WERI-Rb-1 (cell line): ENCODE measurements around the gene CNKSR1.
A peak's percentile ranks its signal among the peaks of the same experiment; 100 is the strongest.

ENCODE experiments used
- DNase-seq: peaks from one replicate; pipeline ENCODE4 v3.0.0-alpha.2; 2020
- H3K27ac ChIP-seq: fragments of 250-450 bp; sonication (Bioruptor Pico); 2 replicates; pipeline ENCODE4 v1.5.1; 2020; ENCODE audit warnings: mild to moderate bottlenecking, moderate library complexity
- H3K27me3 ChIP-seq: fragments of 250-450 bp; sonication (Bioruptor Pico); 2 replicates; pipeline ENCODE4 v1.5.1; 2021; ENCODE audit warnings: mild to moderate bottlenecking, low read depth, moderate library complexity; ENCODE audit not compliant: insufficient read depth, severe bottlenecking
- H3K36me3 ChIP-seq: fragments of 250-450 bp; sonication (Bioruptor Pico); 2 replicates; pipeline ENCODE4 v1.5.1; 2020; ENCODE audit warnings: mild to moderate bottlenecking, moderate library complexity
- H3K4me3 ChIP-seq: 2 replicates; pipeline ENCODE4 v1.5.1; 2011; ENCODE audit warnings: low read depth, mild to moderate bottlenecking, control low read depth, low read length
- H3K9me3 ChIP-seq: fragments of 250-450 bp; sonication (Bioruptor Pico); 2 replicates; pipeline ENCODE4 v1.5.1; 2021; ENCODE audit warnings: mild to moderate bottlenecking, moderate library complexity; ENCODE audit not compliant: severe bottlenecking
- CTCF ChIP-seq: IDR thresholded peaks from 2 replicates; pipeline ENCODE4 v1.5.1; 2011; ENCODE audit warnings: low read depth, mild to moderate bottlenecking, control low read depth, inconsistent platforms, low read length

Gene CNKSR1

GRCh38 chr1:26134466-26134865 lies 42.8 kb upstream of the CNKSR1 start:
- TF ChIP-seq CTCF: no peak
- no peak for DNase-seq
- peaks cover 3% of the 10 kb centered on the region for H3K9me3 ChIP-seq
- no peaks in the 10 kb centered on the region for H3K36me3 ChIP-seq
- H3K4me3 ChIP-seq: no peak overlapping the region
- no peak overlapping the region for H3K27ac ChIP-seq
- no peaks in the 10 kb centered on the region for H3K27me3 ChIP-seq

- no peak for TF ChIP-seq CTCF
- Histone ChIP-seq H3K36me3 (no peaks in the 10 kb centered on the region), H3K27me3 (no peaks in the 10 kb centered on the region), H3K9me3 (peaks cover 3% of the 10 kb centered on the region), H3K4me3 (no peak overlapping the region), H3K27ac (no peak overlapping the region)
- DNase-seq: no peak
Measured at GRCh38 chr1:26138974-26139558, 38.2 kb upstream of the CNKSR1 start.

- H3K27me3 ChIP-seq: no peaks in the 10 kb centered on the region
- DNase-seq: no peak
- no peak for TF ChIP-seq CTCF
Measured at GRCh38 chr1:26142159-26142558, 35.1 kb upstream of the CNKSR1 start.

GRCh38 chr1:26145041-26145959 lies 32.0 kb upstream of the CNKSR1 start:
- H3K27me3 ChIP-seq: no peaks in the 10 kb centered on the region
- H3K36me3 ChIP-seq: no peaks in the 10 kb centered on the region
- peak; percentile 84 for DNase-seq
- H3K9me3 ChIP-seq: no peaks in the 10 kb centered on the region
- no peak overlapping the region for H3K27ac ChIP-seq
- H3K4me3 ChIP-seq: no peak overlapping the region
- peak; percentile 82 for TF ChIP-seq CTCF

More at GRCh38 chr1:26142159-26142558, 35.1 kb upstream of the CNKSR1 start:
- Histone ChIP-seq H3K9me3 (no peaks in the 10 kb centered on the region), H3K27ac (no peak overlapping the region), H3K36me3 (no peaks in the 10 kb centered on the region), H3K4me3 (no peak overlapping the region)

GRCh38 chr1:26145960-26146294 lies 31.4 kb upstream of the CNKSR1 start:
- no peaks in the 10 kb centered on the region for H3K27me3 ChIP-seq
- TF ChIP-seq CTCF: no peak
- H3K36me3 ChIP-seq: no peaks in the 10 kb centered on the region
- H3K27ac ChIP-seq: no peak overlapping the region
- H3K9me3 ChIP-seq: no peaks in the 10 kb centered on the region
- no peak overlapping the region for H3K4me3 ChIP-seq
- DNase-seq: no peak
